ENCODE results near the gene PARVB. TPM values are rescaled to one million over a fixed set of nuclear protein-coding genes. Genes with fewer than 3 reads are reported as not detected.

PARVB gene
- total RNA-seq, 1 donor from 2014 or later, result 79.9 TPM

GRCh38 chr22:44120314-44120704 lies 96.2 kb downstream of the PARVB start:
- no peak for DNase-seq (ENCODE audit: low read depth)
- no peak overlapping the region for H3K4me3 ChIP-seq (ENCODE audit: low read depth, low read length)
- TF ChIP-seq CTCF (conservative IDR thresholded peaks at IDR 0.05; ENCODE audit: low read depth, low read length), result no peak

- no peak for DNase-seq (ENCODE audit: low read depth)
- H3K4me3 ChIP-seq (ENCODE audit: low read depth, low read length), result no peak overlapping the region
- no peak for TF ChIP-seq CTCF (conservative IDR thresholded peaks at IDR 0.05; ENCODE audit: low read depth, low read length)
Measured at GRCh38 chr22:44125421-44125820, 101.3 kb downstream of the PARVB start.

GRCh38 chr22:44126807-44127206 lies 102.7 kb downstream of the PARVB start:
- H3K4me3 ChIP-seq (ENCODE audit: low read depth, low read length), result no peak overlapping the region
- no peak for TF ChIP-seq CTCF (conservative IDR thresholded peaks at IDR 0.05; ENCODE audit: low read depth, low read length)
- DNase-seq (ENCODE audit: low read depth), result no peak

- DNase-seq (ENCODE audit: low read depth), result no peak
- no peak for TF ChIP-seq CTCF (conservative IDR thresholded peaks at IDR 0.05; ENCODE audit: low read depth, low read length)
- no peak overlapping the region for H3K4me3 ChIP-seq (ENCODE audit: low read depth, low read length)
Measured at GRCh38 chr22:44127356-44127755, 103.3 kb downstream of the PARVB start.

- no peak overlapping the region for H3K4me3 ChIP-seq (ENCODE audit: low read depth, low read length)
- DNase-seq (ENCODE audit: low read depth), result no peak
- TF ChIP-seq CTCF (conservative IDR thresholded peaks at IDR 0.05; ENCODE audit: low read depth, low read length), result no peak
Measured at GRCh38 chr22:44128958-44129618, 105.0 kb downstream of the PARVB start.

- no peak for DNase-seq (ENCODE audit: low read depth)
- H3K4me3 ChIP-seq (ENCODE audit: low read depth, low read length), result no peak overlapping the region
- no peak for TF ChIP-seq CTCF (conservative IDR thresholded peaks at IDR 0.05; ENCODE audit: low read depth, low read length)
Measured at GRCh38 chr22:44129619-44129976, 105.5 kb downstream of the PARVB start.

- no peak overlapping the region for H3K4me3 ChIP-seq (ENCODE audit: low read depth, low read length)
- TF ChIP-seq CTCF (conservative IDR thresholded peaks at IDR 0.05; ENCODE audit: low read depth, low read length), result no peak
- no peak for DNase-seq (ENCODE audit: low read depth)
Measured at GRCh38 chr22:44130076-44130711, 106.1 kb downstream of the PARVB start.

Data from epithelial cell of proximal tubule (primary cell).